ENCODE data around the gene LTBP1.

DNA sequence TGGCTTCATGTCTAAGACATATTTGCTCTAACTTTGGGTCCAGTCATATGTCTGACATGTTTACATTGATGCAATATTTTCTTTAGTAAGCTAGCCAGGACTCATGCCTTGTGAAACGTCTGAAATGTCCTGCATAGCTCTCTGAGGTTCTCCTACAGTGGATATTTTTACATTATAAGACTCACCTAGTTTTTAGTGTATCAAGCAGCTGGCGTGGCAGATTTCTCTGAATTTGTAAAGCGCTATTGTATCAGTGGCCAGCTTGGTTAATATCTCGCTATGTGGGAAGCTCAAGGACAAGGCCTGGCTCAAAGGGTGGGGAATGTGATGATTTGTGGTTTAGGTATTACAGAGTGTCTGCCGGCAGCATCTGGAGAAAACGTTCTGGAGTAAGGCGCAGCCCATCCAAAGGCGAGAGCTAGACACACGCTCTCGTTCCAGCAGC, 164.3 kb downstream of the LTBP1 start:
- TF ChIP-seq CTCF (IDR thresholded peaks at IDR 0.05): no peak
- TF ChIP-seq POLR2AphosphoS5 (IDR thresholded peaks at IDR 0.05): no peak
- no peak for TF ChIP-seq POLR2A (IDR thresholded peaks at IDR 0.05)
